ENCODE measurements around the gene MRPL11. TPM values are rescaled to one million over a fixed set of nuclear protein-coding genes. Genes with fewer than 3 reads are reported as not detected.

Gene MRPL11
- total RNA-seq, 1 donor from 2014 or later, result 27.1 TPM

- H3K4me1 ChIP-seq (ENCODE audit: control insufficient read depth in 3 of 3, insufficient read depth in 3 of 3, low read length in 3 of 3), result peaks cover 0 to 9% (median 5%) of the 10 kb centered on the region in 3 donors
- no peak overlapping the region for H3K9ac ChIP-seq (ENCODE audit: low read depth in 1 of 3, low read length in 3 of 3)
- no peaks in the 10 kb centered on the region for H3K36me3 ChIP-seq (ENCODE audit: control insufficient read depth in 3 of 3, insufficient read depth in 3 of 3, low read length in 3 of 3)
- no peak overlapping the region for H3K4me3 ChIP-seq (ENCODE audit: low read length in 3 of 3)
- H3K27me3 ChIP-seq (ENCODE audit: control insufficient read depth in 3 of 3, insufficient read depth in 3 of 3, low read length in 3 of 3), result peaks cover 15 to 33% (median 18%) of the 10 kb centered on the region in 3 donors
- H3K27ac ChIP-seq (ENCODE audit: low read depth, low read length), result no peak overlapping the region
- no peaks in the 10 kb centered on the region for H3K9me3 ChIP-seq (ENCODE audit: control insufficient read depth in 3 of 3, low read length in 3 of 3)
Observed at GRCh38 chr11:66410191-66410590, 28.5 kb downstream of the MRPL11 start.

GRCh38 chr11:66409226-66409625 is 29.4 kb downstream of the MRPL11 start:
- no peaks in the 10 kb centered on the region for H3K9me3 ChIP-seq (ENCODE audit: control insufficient read depth in 3 of 3, low read length in 3 of 3)
- H3K27ac ChIP-seq (ENCODE audit: low read depth, low read length), result no peak overlapping the region
- no peak overlapping the region for H3K4me3 ChIP-seq (ENCODE audit: low read length in 3 of 3)
- H3K4me1 ChIP-seq (ENCODE audit: control insufficient read depth in 3 of 3, insufficient read depth in 3 of 3, low read length in 3 of 3), result peaks cover 0 to 9% (median 5%) of the 10 kb centered on the region in 3 donors
- no peaks in the 10 kb centered on the region for H3K36me3 ChIP-seq (ENCODE audit: control insufficient read depth in 3 of 3, insufficient read depth in 3 of 3, low read length in 3 of 3)
- H3K9ac ChIP-seq (ENCODE audit: low read depth in 1 of 3, low read length in 3 of 3), result no peak overlapping the region
- H3K27me3 ChIP-seq (ENCODE audit: control insufficient read depth in 3 of 3, insufficient read depth in 3 of 3, low read length in 3 of 3), result peaks cover 12 to 30% (median 16%) of the 10 kb centered on the region in 3 donors

- Histone ChIP-seq H3K4me1 (ENCODE audit: control insufficient read depth in 3 of 3, insufficient read depth in 3 of 3, low read length in 3 of 3) (peaks cover 0 to 8% (median 5%) of the 10 kb centered on the region in 3 donors), H3K27ac (ENCODE audit: low read depth, low read length) (no peak overlapping the region), H3K27me3 (ENCODE audit: control insufficient read depth in 3 of 3, insufficient read depth in 3 of 3, low read length in 3 of 3) (peaks cover 8 to 33% (median 15%) of the 10 kb centered on the region in 3 donors), H3K36me3 (ENCODE audit: control insufficient read depth in 3 of 3, insufficient read depth in 3 of 3, low read length in 3 of 3) (no peaks in the 10 kb centered on the region), H3K9ac (ENCODE audit: low read depth in 1 of 3, low read length in 3 of 3) (no peak overlapping the region), H3K9me3 (ENCODE audit: control insufficient read depth in 3 of 3, low read length in 3 of 3) (no peaks in the 10 kb centered on the region), H3K4me3 (ENCODE audit: low read length in 3 of 3) (peak overlapping the region in 1 of 3 donors; percentile 49)
Observed at GRCh38 chr11:66408488-66409214, 30.0 kb downstream of the MRPL11 start.

GRCh38 chr11:66407651-66408050 is 31.0 kb downstream of the MRPL11 start:
- no peaks in the 10 kb centered on the region for H3K9me3 ChIP-seq (ENCODE audit: control insufficient read depth in 3 of 3, low read length in 3 of 3)
- peaks cover 12 to 36% (median 20%) of the 10 kb centered on the region in 3 donors for H3K27me3 ChIP-seq (ENCODE audit: control insufficient read depth in 3 of 3, insufficient read depth in 3 of 3, low read length in 3 of 3)
- no peak overlapping the region for H3K27ac ChIP-seq (ENCODE audit: low read depth, low read length)
- H3K9ac ChIP-seq (ENCODE audit: low read depth in 1 of 3, low read length in 3 of 3), result no peak overlapping the region
- peaks cover 0 to 5% (median 5%) of the 10 kb centered on the region in 3 donors for H3K4me1 ChIP-seq (ENCODE audit: control insufficient read depth in 3 of 3, insufficient read depth in 3 of 3, low read length in 3 of 3)
- H3K4me3 ChIP-seq (ENCODE audit: low read length in 3 of 3), result no peak overlapping the region
- H3K36me3 ChIP-seq (ENCODE audit: control insufficient read depth in 3 of 3, insufficient read depth in 3 of 3, low read length in 3 of 3), result no peaks in the 10 kb centered on the region

- no peak overlapping the region for H3K9ac ChIP-seq (ENCODE audit: low read depth in 1 of 3, low read length in 3 of 3)
- peaks cover 0 to 1% (median 0%) of the 10 kb centered on the region in 3 donors for H3K4me1 ChIP-seq (ENCODE audit: control insufficient read depth in 3 of 3, insufficient read depth in 3 of 3, low read length in 3 of 3)
- H3K9me3 ChIP-seq (ENCODE audit: control insufficient read depth in 3 of 3, low read length in 3 of 3), result no peaks in the 10 kb centered on the region
- H3K36me3 ChIP-seq (ENCODE audit: control insufficient read depth in 3 of 3, insufficient read depth in 3 of 3, low read length in 3 of 3), result no peaks in the 10 kb centered on the region
- H3K4me3 ChIP-seq (ENCODE audit: low read length in 3 of 3), result no peak overlapping the region
- H3K27me3 ChIP-seq (ENCODE audit: control insufficient read depth in 3 of 3, insufficient read depth in 3 of 3, low read length in 3 of 3), result peaks cover 0 to 3% (median 3%) of the 10 kb centered on the region in 3 donors
- no peak overlapping the region for H3K27ac ChIP-seq (ENCODE audit: low read depth, low read length)
Observed at GRCh38 chr11:66393954-66394353, 44.7 kb downstream of the MRPL11 start.

DNA sequence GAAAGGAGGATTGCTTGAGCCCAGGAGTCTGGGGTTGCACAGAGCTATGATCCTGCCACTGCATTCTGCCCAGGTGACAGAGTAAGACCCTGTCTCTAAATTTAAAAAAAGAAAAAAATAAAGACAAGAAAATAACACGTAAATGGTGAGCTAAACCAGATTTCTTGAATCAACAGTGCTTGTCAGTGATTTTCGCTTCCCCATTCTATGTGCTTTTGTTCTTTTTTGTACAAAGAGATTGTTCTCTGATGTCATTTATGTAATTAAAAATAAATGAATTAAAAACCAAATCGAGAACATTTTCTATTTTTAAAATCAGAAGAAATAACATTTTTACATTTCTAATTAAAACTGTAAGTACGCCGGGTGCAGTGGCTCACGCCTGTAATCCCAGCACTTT is 47.3 kb downstream of the MRPL11 start:
- no peak overlapping the region for H3K9ac ChIP-seq (ENCODE audit: low read depth in 1 of 3, low read length in 3 of 3)
- H3K4me1 ChIP-seq (ENCODE audit: control insufficient read depth in 3 of 3, insufficient read depth in 3 of 3, low read length in 3 of 3), result peaks cover 4 to 8% (median 5%) of the 10 kb centered on the region in 3 donors
- no peak overlapping the region for H3K27ac ChIP-seq (ENCODE audit: low read depth, low read length)
- no peaks in the 10 kb centered on the region for H3K9me3 ChIP-seq (ENCODE audit: control insufficient read depth in 3 of 3, low read length in 3 of 3)
- peaks cover 0 to 3% (median 3%) of the 10 kb centered on the region in 3 donors for H3K27me3 ChIP-seq (ENCODE audit: control insufficient read depth in 3 of 3, insufficient read depth in 3 of 3, low read length in 3 of 3)
- H3K4me3 ChIP-seq (ENCODE audit: low read length in 3 of 3), result no peak overlapping the region
- no peaks in the 10 kb centered on the region for H3K36me3 ChIP-seq (ENCODE audit: control insufficient read depth in 3 of 3, insufficient read depth in 3 of 3, low read length in 3 of 3)

DNA sequence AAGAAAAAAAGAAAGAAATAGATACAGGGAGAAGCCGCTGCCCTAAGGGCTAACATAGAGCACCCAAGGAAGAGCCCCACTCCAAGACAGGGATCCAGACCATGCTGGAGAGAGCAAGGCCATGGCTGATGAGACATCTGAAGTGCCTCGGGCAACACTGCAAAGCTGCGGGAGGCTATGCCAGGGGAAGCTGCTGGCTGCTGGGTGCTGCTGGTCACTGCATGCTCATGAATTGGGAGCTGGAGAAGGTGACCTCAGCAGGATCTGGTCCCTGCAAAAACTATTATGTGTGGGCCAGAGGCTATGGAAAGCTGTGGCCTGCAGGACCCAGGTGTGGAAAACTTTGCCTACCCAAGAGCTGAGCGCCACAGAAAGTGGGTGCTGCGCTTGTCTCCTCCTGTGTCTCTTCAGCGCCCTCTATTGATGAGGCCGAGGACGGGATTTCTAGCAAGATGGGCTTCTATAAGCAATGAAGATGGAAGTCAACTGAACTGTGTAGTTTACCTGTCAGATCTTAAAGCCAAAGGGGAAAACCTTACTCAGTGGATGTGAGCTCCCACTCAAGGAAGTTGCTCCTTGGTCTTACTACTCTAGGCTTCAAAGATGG is 49.8 kb downstream of the MRPL11 start:
- Histone ChIP-seq H3K9ac (ENCODE audit: low read depth in 1 of 3, low read length in 3 of 3) (no peak overlapping the region), H3K27me3 (ENCODE audit: control insufficient read depth in 3 of 3, insufficient read depth in 3 of 3, low read length in 3 of 3) (no peaks in the 10 kb centered on the region), H3K27ac (ENCODE audit: low read depth, low read length) (no peak overlapping the region), H3K4me3 (ENCODE audit: low read length in 3 of 3) (no peak overlapping the region), H3K36me3 (ENCODE audit: control insufficient read depth in 3 of 3, insufficient read depth in 3 of 3, low read length in 3 of 3) (no peaks in the 10 kb centered on the region), H3K9me3 (ENCODE audit: control insufficient read depth in 3 of 3, low read length in 3 of 3) (no peaks in the 10 kb centered on the region), H3K4me1 (ENCODE audit: control insufficient read depth in 3 of 3, insufficient read depth in 3 of 3, low read length in 3 of 3) (peaks cover 8 to 9% (median 8%) of the 10 kb centered on the region in 3 donors)

DNA sequence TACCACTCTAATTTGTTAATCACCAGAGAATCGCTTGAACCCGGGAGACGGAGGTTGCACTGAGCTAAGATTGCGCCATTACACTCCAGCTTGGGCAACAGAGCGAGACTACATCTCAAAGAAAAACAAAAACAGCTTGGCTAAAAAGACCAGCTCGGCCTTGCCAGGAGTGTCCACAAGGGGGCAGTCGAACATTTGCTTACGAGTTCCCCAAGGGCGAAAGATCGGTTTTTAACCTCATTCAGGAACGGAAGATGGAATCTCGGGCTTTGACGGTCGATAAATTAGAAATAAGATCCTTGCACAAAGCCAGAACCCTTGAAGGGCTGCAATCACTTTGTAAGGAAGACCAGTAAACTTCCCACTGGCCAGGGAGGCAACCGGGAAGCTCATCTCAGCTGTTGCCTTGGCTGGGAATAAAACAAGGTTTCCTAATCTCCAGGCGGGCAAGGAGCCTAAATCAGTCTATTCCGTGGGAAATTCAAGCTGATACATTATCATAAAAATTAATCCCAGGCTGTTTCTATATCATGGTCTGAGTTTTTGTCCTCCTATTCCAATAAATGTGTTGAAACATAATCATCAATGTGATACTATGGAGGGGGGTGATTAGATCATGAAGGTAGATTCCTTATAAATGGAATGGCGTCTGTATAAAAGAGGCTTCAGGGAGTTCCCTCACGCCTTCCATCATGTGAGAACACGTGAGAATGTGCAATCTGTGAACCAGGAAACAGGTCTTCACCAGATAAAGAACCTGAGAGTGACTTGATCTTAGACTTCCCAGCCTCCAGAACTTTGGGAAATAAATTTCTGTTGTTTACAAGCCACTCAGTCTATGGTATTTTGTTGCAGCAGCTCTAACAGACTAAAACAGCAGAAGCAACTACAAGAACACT is 52.2 kb downstream of the MRPL11 start:
- Histone ChIP-seq H3K9me3 (ENCODE audit: control insufficient read depth in 3 of 3, low read length in 3 of 3) (no peaks in the 10 kb centered on the region), H3K27ac (ENCODE audit: low read depth, low read length) (peak overlapping the region; percentile 26), H3K9ac (ENCODE audit: low read depth in 1 of 3, low read length in 3 of 3) (peak overlapping the region in 2 of 3 donors; percentile 57 to 77), H3K4me1 (ENCODE audit: control insufficient read depth in 3 of 3, insufficient read depth in 3 of 3, low read length in 3 of 3) (peaks cover 8 to 9% (median 8%) of the 10 kb centered on the region in 3 donors), H3K4me3 (ENCODE audit: low read length in 3 of 3) (peak overlapping the region; percentile 51 to 63 (median 62)), H3K36me3 (ENCODE audit: control insufficient read depth in 3 of 3, insufficient read depth in 3 of 3, low read length in 3 of 3) (no peaks in the 10 kb centered on the region), H3K27me3 (ENCODE audit: control insufficient read depth in 3 of 3, insufficient read depth in 3 of 3, low read length in 3 of 3) (no peaks in the 10 kb centered on the region)

Measured in skeletal muscle tissue (tissue), 4 donors.